Measurements from ENCODE around the gene CCL23. TPM values are rescaled to one million over a fixed set of nuclear protein-coding genes. Genes with fewer than 3 reads are reported as not detected.

Gene CCL23
- total RNA-seq, 3 donors from 2014 or later = 1.3 to 2.7 (median 1.9) TPM

- TF ChIP-seq POLR2AphosphoS5 (IDR thresholded peaks at IDR 0.05) (no peak), CTCF (IDR thresholded peaks at IDR 0.05) (no peak)
- Histone ChIP-seq H3K9me3 (no peaks in the 10 kb centered on the region), H3K27me3 (no peaks in the 10 kb centered on the region), H3K27ac (no peak overlapping the region), H3K4me1 (no peaks in the 10 kb centered on the region), H3K4me3 (no peak overlapping the region), H3K36me3 (no peaks in the 10 kb centered on the region)
- intact Hi-C loops (cut with DNase I; ENCODE audit: low total_unique reads) = no loop called here
- DNase-seq (ENCODE audit: low spot score in 2 of 2) = no peak
Measured at GRCh38 chr17:36036235-36036634, 18.5 kb upstream of the CCL23 start.

- no peaks in the 10 kb centered on the region for H3K4me1 ChIP-seq
- H3K9me3 ChIP-seq = no peaks in the 10 kb centered on the region
- H3K4me3 ChIP-seq = no peak overlapping the region
- intact Hi-C loops (cut with DNase I; ENCODE audit: low total_unique reads) = no loop called here
- no peak for DNase-seq (ENCODE audit: low spot score in 2 of 2)
- TF ChIP-seq POLR2A (IDR thresholded peaks at IDR 0.05) (no peak), POLR2AphosphoS5 (IDR thresholded peaks at IDR 0.05) (no peak), CTCF (IDR thresholded peaks at IDR 0.05) (no peak)
- no peak overlapping the region for H3K27ac ChIP-seq
- H3K36me3 ChIP-seq = no peaks in the 10 kb centered on the region
- H3K27me3 ChIP-seq = no peaks in the 10 kb centered on the region
Measured at GRCh38 chr17:36034127-36034526, 16.4 kb upstream of the CCL23 start.

- H3K36me3 ChIP-seq = no peaks in the 10 kb centered on the region
- TF ChIP-seq POLR2A (IDR thresholded peaks at IDR 0.05) (no peak), CTCF (IDR thresholded peaks at IDR 0.05) (no peak), POLR2AphosphoS5 (IDR thresholded peaks at IDR 0.05) (no peak)
- no peak overlapping the region for H3K4me3 ChIP-seq
- H3K9me3 ChIP-seq = no peaks in the 10 kb centered on the region
- intact Hi-C loops (cut with DNase I; ENCODE audit: low total_unique reads) = no loop called here
- H3K4me1 ChIP-seq = no peaks in the 10 kb centered on the region
- H3K27ac ChIP-seq = no peak overlapping the region
- no peak for DNase-seq (ENCODE audit: low spot score in 2 of 2)
- H3K27me3 ChIP-seq = no peaks in the 10 kb centered on the region
Measured at GRCh38 chr17:36030956-36031355, 13.2 kb upstream of the CCL23 start.

- TF ChIP-seq CTCF (IDR thresholded peaks at IDR 0.05) = no peak
- no peak for TF ChIP-seq POLR2AphosphoS5 (IDR thresholded peaks at IDR 0.05)
- TF ChIP-seq POLR2A (IDR thresholded peaks at IDR 0.05) = no peak
- Histone ChIP-seq H3K27ac (no peak overlapping the region), H3K36me3 (no peaks in the 10 kb centered on the region), H3K27me3 (no peaks in the 10 kb centered on the region), H3K4me3 (no peak overlapping the region), H3K4me1 (no peaks in the 10 kb centered on the region), H3K9me3 (no peaks in the 10 kb centered on the region)
- intact Hi-C loops (cut with DNase I; ENCODE audit: low total_unique reads) = no loop called here
- no peak for DNase-seq (ENCODE audit: low spot score in 2 of 2)
Measured at GRCh38 chr17:36027761-36028160, 10.0 kb upstream of the CCL23 start.

- Histone ChIP-seq H3K4me1 (no peaks in the 10 kb centered on the region), H3K36me3 (no peaks in the 10 kb centered on the region), H3K27me3 (no peaks in the 10 kb centered on the region), H3K4me3 (no peak overlapping the region), H3K9me3 (no peaks in the 10 kb centered on the region), H3K27ac (no peak overlapping the region)
- intact Hi-C loops (cut with DNase I; ENCODE audit: low total_unique reads) = no loop called here
- DNase-seq (ENCODE audit: low spot score in 2 of 2) = no peak
- TF ChIP-seq CTCF (IDR thresholded peaks at IDR 0.05) (no peak), POLR2A (IDR thresholded peaks at IDR 0.05) (no peak), POLR2AphosphoS5 (IDR thresholded peaks at IDR 0.05) (no peak)
Measured at GRCh38 chr17:36024106-36024869, 6.5 kb upstream of the CCL23 start.
